Keratinocyte (primary cell): ENCODE results near the gene LGI4.

Experiments
- EZH2 ChIP-seq: IDR thresholded peaks from one replicate; pipeline ENCODE4 v1.6.1; 2012; ENCODE audit warnings: inconsistent platforms, mild to moderate bottlenecking, low read length, moderate library complexity
- TF ChIP-seq, protein P1 (sequence below), 3 experiments: IDR thresholded peaks in 1 of 3; conservative IDR thresholded peaks in 1 of 3; optimal IDR thresholded peaks in 1 of 3; 2 replicates in 2 of 3; 3 replicates in 1 of 3; pipeline versions ENCODE3 to v1.5.1; 2011; ENCODE audit warnings: low read length in 3 of 3, mild to moderate bottlenecking in 3 of 3, moderate library complexity in 2 of 3, control low read depth in 1 of 3, inconsistent platforms in 1 of 3; ENCODE audit not compliant: insufficient read depth in 2 of 3; ENCODE audit errors: extremely low read depth in 1 of 3

GRCh38 chr19:35128398-35129057 is 6.3 kb downstream of the LGI4 start:
- TF ChIP-seq, protein P1, sequence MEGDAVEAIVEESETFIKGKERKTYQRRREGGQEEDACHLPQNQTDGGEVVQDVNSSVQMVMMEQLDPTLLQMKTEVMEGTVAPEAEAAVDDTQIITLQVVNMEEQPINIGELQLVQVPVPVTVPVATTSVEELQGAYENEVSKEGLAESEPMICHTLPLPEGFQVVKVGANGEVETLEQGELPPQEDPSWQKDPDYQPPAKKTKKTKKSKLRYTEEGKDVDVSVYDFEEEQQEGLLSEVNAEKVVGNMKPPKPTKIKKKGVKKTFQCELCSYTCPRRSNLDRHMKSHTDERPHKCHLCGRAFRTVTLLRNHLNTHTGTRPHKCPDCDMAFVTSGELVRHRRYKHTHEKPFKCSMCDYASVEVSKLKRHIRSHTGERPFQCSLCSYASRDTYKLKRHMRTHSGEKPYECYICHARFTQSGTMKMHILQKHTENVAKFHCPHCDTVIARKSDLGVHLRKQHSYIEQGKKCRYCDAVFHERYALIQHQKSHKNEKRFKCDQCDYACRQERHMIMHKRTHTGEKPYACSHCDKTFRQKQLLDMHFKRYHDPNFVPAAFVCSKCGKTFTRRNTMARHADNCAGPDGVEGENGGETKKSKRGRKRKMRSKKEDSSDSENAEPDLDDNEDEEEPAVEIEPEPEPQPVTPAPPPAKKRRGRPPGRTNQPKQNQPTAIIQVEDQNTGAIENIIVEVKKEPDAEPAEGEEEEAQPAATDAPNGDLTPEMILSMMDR (optimal IDR thresholded peaks at IDR 0.05 in 1 of 3, IDR thresholded peaks at IDR 0.05 in 1 of 3, conservative IDR thresholded peaks at IDR 0.05 in 1 of 3; ENCODE audit: extremely low read depth in 1 of 3, insufficient read depth in 2 of 3, low read length in 3 of 3), result no peak
- no peak for TF ChIP-seq EZH2
